NCI-H1417 (cell line): ENCODE data around the gene MXD4.
"Not testable (repeated sequence)": the region's sequence is repeated elsewhere in the genome, so short reads cannot be mapped to it uniquely, and the experiment has no call there.

Experiments used
- DNase-seq, 3 experiments: peaks; one replicate each; lab custom pipeline; 2025; lab: John Stamatoyannopoulos, UW

The MXD4 gene

DNA sequence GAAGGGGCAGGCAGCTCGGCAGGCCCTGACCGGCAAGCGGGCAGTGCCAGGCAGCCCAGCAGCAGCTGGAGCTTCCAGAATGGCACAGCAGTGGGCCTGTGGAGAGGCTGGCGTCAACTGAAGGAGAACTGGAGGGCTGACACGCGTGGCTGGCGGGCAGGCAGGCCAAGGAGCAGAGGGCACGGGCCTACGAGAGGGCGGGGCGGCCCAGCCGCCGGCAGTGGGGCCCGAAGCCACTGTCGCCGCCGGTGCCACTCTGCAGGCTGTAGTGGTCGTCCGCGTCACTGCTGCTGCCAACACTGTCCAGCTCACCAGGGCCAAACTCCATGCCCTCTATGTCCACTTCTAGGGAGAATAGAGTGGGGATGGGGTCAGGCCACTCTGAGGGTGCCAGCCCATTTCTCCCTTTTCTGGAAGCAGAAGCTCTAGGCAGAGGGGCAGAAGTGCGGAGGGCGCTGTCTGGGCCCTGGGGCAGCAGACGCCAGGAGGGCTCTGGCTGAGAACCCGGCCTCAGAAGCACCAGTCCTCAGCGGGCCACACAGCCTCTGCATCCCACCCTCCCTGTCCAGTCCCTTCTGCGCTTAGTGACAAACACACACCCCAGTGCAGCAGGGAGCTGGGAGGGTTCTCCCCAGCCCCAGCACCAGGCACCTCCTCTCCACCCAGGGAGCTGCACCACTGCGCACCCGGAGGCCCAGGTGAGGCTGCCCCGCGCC, 11.4 kb downstream of the MXD4 start:
- no peak for DNase-seq

GRCh38 chr4:2249526-2250356, 12.2 kb downstream of the MXD4 start:
- no peak for DNase-seq

DNA sequence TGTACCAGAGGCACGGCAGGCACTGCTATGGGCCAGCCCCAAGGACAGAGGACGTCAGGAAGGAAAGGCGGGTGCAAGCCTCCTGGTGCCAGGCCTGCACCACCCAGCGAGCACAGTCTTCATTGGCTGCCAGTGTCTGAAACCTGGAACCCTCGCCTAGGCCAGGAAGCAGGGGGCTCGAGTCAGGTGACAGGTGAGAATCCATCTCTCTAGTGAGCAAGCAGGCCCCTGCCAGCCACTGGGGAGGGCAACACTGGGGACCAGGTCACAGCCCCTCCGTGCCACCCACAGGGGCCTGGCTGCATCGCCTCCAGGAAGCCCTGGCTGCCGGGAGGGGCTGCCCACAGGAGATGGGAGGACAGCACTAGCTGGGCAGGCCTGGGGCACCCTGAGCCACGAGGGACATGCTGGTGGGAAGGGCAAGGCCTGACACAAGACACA, 13.1 kb downstream of the MXD4 start:
- DNase-seq = no peak

GRCh38 chr4:2248044-2248780, 13.7 kb downstream of the MXD4 start:
- DNase-seq = no peak

DNA sequence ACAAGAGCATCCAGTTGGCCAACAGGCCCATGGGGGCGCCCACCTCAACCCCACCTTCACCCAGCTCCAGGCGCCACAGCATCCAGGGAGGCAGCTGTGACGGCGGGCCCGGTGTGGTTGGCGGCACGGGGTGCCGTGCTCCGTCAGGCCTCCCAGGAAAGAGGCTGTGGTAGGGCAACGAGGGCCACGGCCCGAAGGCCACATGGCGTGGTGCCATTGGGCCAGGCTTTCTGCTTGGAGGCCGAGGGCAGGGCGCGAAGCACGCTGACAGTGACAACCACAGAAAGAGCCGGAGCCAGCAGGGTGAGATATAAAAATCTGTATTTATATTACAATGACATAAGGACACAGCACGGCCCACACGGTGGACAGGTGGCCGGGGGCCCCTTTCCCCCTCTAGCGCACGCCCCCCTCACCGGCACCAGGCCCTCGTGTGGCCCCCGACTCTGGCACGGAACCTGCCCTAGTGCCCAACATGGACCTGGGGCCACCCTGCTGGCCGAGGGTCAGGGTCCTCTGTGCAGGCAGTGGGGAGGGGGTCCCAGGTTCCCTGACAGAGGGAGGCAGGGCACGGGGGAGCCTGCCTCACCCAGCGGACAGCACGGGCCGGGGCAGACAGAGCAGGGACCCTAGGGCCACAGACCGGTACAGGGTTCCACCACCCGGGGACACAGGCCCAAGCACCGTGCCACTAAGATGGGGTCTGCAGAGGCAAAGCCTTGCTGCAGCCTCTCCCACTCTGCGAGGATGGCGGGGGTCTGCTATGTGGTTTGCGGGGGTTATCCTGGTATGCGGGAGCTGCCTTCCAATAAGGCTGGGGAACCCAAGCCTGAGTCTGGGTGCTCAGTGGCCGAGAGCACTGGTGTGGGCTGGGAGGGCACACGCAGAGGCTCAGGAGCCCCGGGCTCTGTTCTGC, 14.5 kb downstream of the MXD4 start:
- no peak for DNase-seq

- no peak for DNase-seq
These were observed 15.4 kb downstream of the MXD4 start for GRCh38 chr4:2246384-2247127.

GRCh38 chr4:2245787-2246275, 16.1 kb downstream of the MXD4 start:
- DNase-seq = no peak

DNA sequence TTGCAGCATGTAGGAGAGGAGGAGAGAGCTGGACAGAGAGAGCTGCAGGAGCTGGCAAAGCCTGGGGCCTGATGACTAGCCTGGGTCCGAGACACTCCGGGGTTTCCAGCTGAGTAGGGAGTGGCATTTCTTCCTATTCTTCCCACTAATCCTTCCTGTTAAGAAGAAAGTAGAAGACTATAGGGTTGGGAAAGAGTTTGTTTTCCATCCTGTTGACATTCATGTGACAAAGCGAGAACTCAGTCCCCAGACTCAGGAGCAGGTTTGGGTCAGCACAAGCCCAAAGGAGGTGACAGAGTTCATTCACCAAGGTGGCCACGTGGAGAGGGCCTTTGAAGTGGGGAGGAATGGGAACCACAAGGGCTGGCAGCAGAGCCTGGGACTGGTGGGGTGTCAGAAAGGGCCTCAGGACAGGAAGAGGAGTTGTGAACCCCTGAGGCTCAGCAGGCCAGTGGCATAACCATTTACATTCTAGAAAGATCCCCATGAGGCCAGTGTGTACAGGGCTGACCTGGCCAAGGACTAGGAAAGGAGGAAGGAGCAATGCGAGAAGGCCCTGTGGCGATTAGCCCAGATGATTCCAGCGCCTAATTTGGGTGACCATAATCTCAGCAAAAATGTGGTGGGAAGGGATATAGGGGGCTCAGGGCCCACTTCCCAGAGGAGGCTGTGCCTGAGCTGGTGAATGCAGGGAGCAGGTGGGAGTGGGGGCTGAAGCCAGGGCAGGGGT, 16.7 kb downstream of the MXD4 start:
- no peak for DNase-seq

GRCh38 chr4:2243681-2244380, 18.1 kb downstream of the MXD4 start:
- DNase-seq = peak in 2 of 3 experiments; percentile 21 to 59

DNA sequence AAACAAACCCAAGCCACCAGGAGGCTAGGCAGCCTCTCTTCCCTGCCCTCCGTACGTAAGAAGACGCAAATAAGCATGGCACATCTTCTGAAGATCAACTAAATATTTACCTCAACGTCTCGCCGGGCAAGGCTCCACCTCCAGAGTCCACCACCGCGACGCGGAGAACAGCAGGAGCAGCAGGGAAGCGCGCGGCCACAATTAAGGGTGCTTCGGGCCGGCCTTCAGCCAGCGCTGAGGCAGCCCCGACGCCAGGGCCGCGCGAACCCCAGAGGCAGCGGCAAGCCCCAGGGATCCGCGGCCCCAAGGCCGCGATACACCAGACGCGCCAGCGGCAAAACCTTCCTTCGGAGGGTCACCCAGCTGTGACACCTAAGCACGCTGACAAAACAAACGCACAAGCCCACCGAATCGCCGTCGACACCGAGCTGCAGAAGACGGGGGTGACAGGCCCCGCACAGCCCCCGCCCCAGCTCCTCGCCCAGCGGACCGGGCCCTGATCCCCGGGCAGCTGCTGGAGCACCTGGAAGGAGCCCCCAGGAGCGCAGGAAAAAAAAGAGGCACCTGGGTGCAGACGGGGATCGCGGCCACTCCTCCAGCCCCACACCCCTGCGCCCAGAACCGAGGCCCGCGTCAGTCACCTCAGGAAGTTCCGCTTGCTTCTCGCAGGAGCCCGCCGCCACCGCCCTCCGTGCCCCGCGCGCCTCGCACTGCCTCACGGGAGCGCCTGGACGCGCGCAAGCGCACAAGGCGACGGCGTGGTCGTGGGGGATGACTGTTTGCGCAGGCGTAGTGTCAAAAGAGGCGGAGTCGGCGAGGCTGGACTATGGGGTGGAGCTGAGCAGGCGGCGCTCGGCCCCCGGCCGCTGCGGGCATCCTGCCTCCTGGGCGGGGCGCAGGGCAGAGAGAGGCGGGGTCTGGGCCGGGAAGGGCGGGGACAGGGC, 20.2 kb downstream of the MXD4 start, which contains the start of the genes HAUS3 and POLN:
Gene HAUS3 (minus strand): TSS at position 712 of the 944 bp plus-strand sequence. CDS start 1,175 bp downstream, outside the sequence.
Gene POLN (minus strand): TSS at position 712 of the 944 bp plus-strand sequence. CDS start 12,890 bp downstream, outside the sequence.
- peak; percentile 96 to 99 (median 99) for DNase-seq

DNA sequence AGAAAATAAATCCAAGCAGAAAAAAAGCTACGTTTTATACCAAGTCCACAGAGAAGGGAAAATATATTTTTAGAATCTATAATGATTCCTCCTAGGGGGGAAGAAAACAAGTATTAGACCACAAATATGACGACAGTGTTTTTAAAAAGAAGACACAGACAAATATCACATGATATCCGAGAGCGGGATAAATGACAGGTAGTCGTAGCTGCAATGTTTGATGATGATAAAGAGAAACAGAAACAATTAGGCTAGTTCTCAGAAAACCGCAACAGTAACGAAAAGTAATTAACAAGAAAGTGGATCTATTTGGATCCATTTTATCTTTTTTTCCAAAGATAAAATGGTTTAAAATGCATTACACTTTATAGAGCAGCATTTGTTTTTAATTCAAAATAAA, 20.9 kb downstream of the MXD4 start:
- DNase-seq = no peak

GRCh38 chr4:2236944-2237666, 24.8 kb downstream of the MXD4 start:
- no peak for DNase-seq

DNA sequence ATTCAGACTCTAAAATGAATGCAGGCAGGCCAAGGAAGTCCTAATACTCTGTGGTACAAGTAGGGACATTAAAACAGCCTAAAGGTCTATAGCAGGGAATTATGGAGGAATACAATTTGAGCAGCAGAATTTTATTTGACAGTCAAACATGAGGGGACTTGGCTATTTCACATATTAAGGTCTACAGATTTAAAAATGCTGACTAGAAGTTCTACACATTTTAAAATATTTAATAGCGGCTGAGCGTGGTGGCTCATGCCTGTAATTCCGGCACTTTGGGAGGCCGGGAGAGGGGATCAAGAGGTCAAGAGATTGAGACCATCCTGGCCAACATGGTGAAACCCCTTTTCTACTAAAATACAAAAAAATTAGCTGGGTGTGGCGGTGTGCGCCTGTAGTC, 30.8 kb downstream of the MXD4 start:
- DNase-seq = no peak

DNA sequence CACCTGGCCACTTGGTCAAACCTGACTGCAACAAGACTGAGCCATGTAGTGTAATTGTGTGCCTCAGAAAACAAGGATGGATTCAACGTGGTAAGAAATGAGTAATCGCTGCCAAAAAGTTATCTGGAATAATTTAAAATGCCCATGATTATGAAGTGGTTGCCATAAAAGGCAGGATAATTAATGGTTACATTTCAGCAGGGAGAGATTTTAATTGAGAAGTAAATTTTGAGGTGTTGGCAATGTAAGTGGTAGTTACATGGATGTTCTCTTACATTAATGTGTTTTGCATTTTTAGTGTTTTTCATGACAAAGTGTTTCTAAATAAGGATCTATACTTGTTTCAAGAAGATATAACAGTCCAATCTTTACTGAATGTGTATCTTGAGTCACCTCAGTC, 35.6 kb downstream of the MXD4 start:
- DNase-seq = peak in 1 of 3 experiments; percentile 58

- peak in 2 of 3 experiments; percentile 29 to 31 for DNase-seq
These were observed 39.1 kb downstream of the MXD4 start for GRCh38 chr4:2222838-2223237.

GRCh38 chr4:2221378-2221777, 40.5 kb downstream of the MXD4 start:
- DNase-seq = not testable (repeated sequence)

- peak; percentile 63 to 84 (median 82) for DNase-seq
These were observed 41.8 kb downstream of the MXD4 start for GRCh38 chr4:2220016-2220630.
